HEK293 (cell line): Measurements from ENCODE around the gene THSD4.

Experiments used
- GFI1B ChIP-seq: fragments of 450-650 bp; formaldehyde crosslinking; IDR thresholded peaks from 2 replicates; pipeline ENCODE4 v1.5.1; 2016; ENCODE audit warnings: missing biosample characterization, missing genetic modification characterization
- GLI4 ChIP-seq: fragments of 450-650 bp; formaldehyde crosslinking; IDR thresholded peaks from 2 replicates; pipeline ENCODE4 v1.5.1; 2016; ENCODE audit warnings: missing biosample characterization, missing genetic modification characterization
- HOXA7 ChIP-seq: sonication (generic); formaldehyde crosslinking; IDR thresholded peaks from 2 replicates; pipeline ENCODE4 v1.8.1; 2022; ENCODE audit warnings: missing genetic modification reagents, borderline replicate concordance
- HOXD13 ChIP-seq: sonication (generic); formaldehyde crosslinking; IDR thresholded peaks from 2 replicates; pipeline ENCODE4 v1.8.0; 2022; ENCODE audit warnings: missing genetic modification reagents, borderline replicate concordance
- KLF1 ChIP-seq: fragments of 450-650 bp; formaldehyde crosslinking; IDR thresholded peaks from 2 replicates; pipeline ENCODE4 v1.5.1; 2016; ENCODE audit warnings: missing biosample characterization, missing genetic modification characterization
- MYNN ChIP-seq: fragments of 450-650 bp; formaldehyde crosslinking; IDR thresholded peaks from 2 replicates; pipeline ENCODE4 v1.5.1; 2016; ENCODE audit warnings: missing biosample characterization, missing genetic modification characterization, borderline replicate concordance
- SALL2 ChIP-seq: fragments of 450-650 bp; formaldehyde crosslinking; IDR thresholded peaks from 2 replicates; pipeline ENCODE4 v1.5.0; 2017; ENCODE audit warnings: missing biosample characterization, mild to moderate bottlenecking, missing genetic modification characterization, borderline replicate concordance
- ZBTB1 ChIP-seq: fragments of 450-650 bp; formaldehyde crosslinking; IDR thresholded peaks from 2 replicates; pipeline ENCODE4 v1.5.1; 2016; ENCODE audit warnings: missing biosample characterization, missing genetic modification characterization
- ZBTB21 ChIP-seq: fragments of 450-650 bp; formaldehyde crosslinking; IDR thresholded peaks from 2 replicates; pipeline ENCODE4 v1.5.1; 2017; ENCODE audit warnings: missing biosample characterization, missing genetic modification characterization
- ZBTB48 ChIP-seq: fragments of 450-650 bp; formaldehyde crosslinking; IDR thresholded peaks from 2 replicates; pipeline ENCODE4 v1.5.1; 2016; ENCODE audit warnings: missing biosample characterization, missing genetic modification characterization
- ZFP69B ChIP-seq: fragments of 450-650 bp; formaldehyde crosslinking; IDR thresholded peaks from 2 replicates; pipeline ENCODE4 v1.5.1; 2016; ENCODE audit warnings: missing biosample characterization, missing genetic modification characterization
- ZNF140 ChIP-seq: fragments of 450-650 bp; formaldehyde crosslinking; IDR thresholded peaks from 2 replicates; pipeline ENCODE4 v1.5.1; 2016; ENCODE audit warnings: missing biosample characterization, missing genetic modification characterization
- ZNF184 ChIP-seq: fragments of 450-650 bp; IDR thresholded peaks from 2 replicates; pipeline ENCODE4 v1.5.1; 2018; ENCODE audit warnings: missing biosample characterization, mild to moderate bottlenecking, missing genetic modification characterization
- ZNF2 ChIP-seq: fragments of 450-650 bp; formaldehyde crosslinking; IDR thresholded peaks from 2 replicates; pipeline ENCODE4 v1.5.1; 2016; ENCODE audit warnings: missing biosample characterization, missing genetic modification characterization
- ZNF202 ChIP-seq: fragments of 450-650 bp; formaldehyde crosslinking; IDR thresholded peaks from 2 replicates; pipeline ENCODE4 v1.5.1; 2016; ENCODE audit warnings: missing biosample characterization, missing genetic modification characterization, borderline replicate concordance
- ZNF248 ChIP-seq: fragments of 450-650 bp; formaldehyde crosslinking; IDR thresholded peaks from 2 replicates; pipeline ENCODE4 v1.5.1; 2017; ENCODE audit warnings: missing biosample characterization, missing genetic modification characterization
- ZNF292 ChIP-seq: fragments of 450-650 bp; formaldehyde crosslinking; IDR thresholded peaks from 2 replicates; pipeline ENCODE4 v1.5.1; 2016; ENCODE audit warnings: low read depth, missing biosample characterization, missing genetic modification characterization, borderline replicate concordance
- ZNF366 ChIP-seq: fragments of 450-650 bp; formaldehyde crosslinking; conservative IDR thresholded peaks from 2 replicates; pipeline ENCODE4 v1.5.1; 2016; ENCODE audit warnings: missing biosample characterization, missing genetic modification characterization
- ZNF391 ChIP-seq: fragments of 450-650 bp; formaldehyde crosslinking; IDR thresholded peaks from 2 replicates; pipeline ENCODE4 v1.5.1; 2016; ENCODE audit warnings: low read depth, missing biosample characterization, missing genetic modification characterization, borderline replicate concordance
- ZNF398 ChIP-seq: fragments of 450-650 bp; formaldehyde crosslinking; IDR thresholded peaks from 2 replicates; pipeline ENCODE4 v1.5.1; 2017; ENCODE audit warnings: missing biosample characterization, missing genetic modification characterization
- ZNF544 ChIP-seq: fragments of 450-650 bp; formaldehyde crosslinking; IDR thresholded peaks from 2 replicates; pipeline ENCODE4 v1.5.0; 2017; ENCODE audit warnings: missing biosample characterization, missing genetic modification characterization
- ZNF560 ChIP-seq: fragments of 450-650 bp; formaldehyde crosslinking; IDR thresholded peaks from 2 replicates; pipeline ENCODE4 v1.5.1; 2017; ENCODE audit warnings: missing biosample characterization, missing genetic modification characterization, borderline replicate concordance
- ZNF580 ChIP-seq: fragments of 450-650 bp; formaldehyde crosslinking; IDR thresholded peaks from 2 replicates; pipeline ENCODE4 v1.5.1; 2016; ENCODE audit warnings: missing biosample characterization, missing genetic modification characterization
- ZNF600 ChIP-seq: fragments of 450-650 bp; formaldehyde crosslinking; IDR thresholded peaks from 2 replicates; pipeline ENCODE4 v1.5.1; 2016; ENCODE audit warnings: missing biosample characterization, missing genetic modification characterization
- ZNF623 ChIP-seq: fragments of 450-650 bp; formaldehyde crosslinking; IDR thresholded peaks from 2 replicates; pipeline ENCODE4 v1.5.1; 2016; ENCODE audit warnings: missing biosample characterization, missing genetic modification characterization
- ZNF624 ChIP-seq: fragments of 450-650 bp; formaldehyde crosslinking; IDR thresholded peaks from 2 replicates; pipeline ENCODE4 v1.5.1; 2017; ENCODE audit warnings: missing biosample characterization, missing genetic modification characterization
- ZNF654 ChIP-seq: fragments of 450-650 bp; formaldehyde crosslinking; IDR thresholded peaks from 2 replicates; pipeline ENCODE4 v1.5.1; 2016; ENCODE audit warnings: low read depth, missing biosample characterization, missing genetic modification characterization
- ZNF664 ChIP-seq: fragments of 450-650 bp; formaldehyde crosslinking; IDR thresholded peaks from 2 replicates; pipeline ENCODE4 v1.5.1; 2016; ENCODE audit warnings: missing biosample characterization, missing genetic modification characterization
- ZNF768 ChIP-seq: fragments of 450-650 bp; formaldehyde crosslinking; IDR thresholded peaks from 2 replicates; pipeline ENCODE4 v1.5.1; 2018; ENCODE audit warnings: missing biosample characterization, mild to moderate bottlenecking, missing genetic modification characterization
- ZNF785 ChIP-seq: fragments of 450-650 bp; formaldehyde crosslinking; IDR thresholded peaks from 2 replicates; pipeline ENCODE4 v1.5.1; 2016; ENCODE audit warnings: missing biosample characterization, missing genetic modification characterization
- ZSCAN23 ChIP-seq: fragments of 450-650 bp; formaldehyde crosslinking; IDR thresholded peaks from 2 replicates; pipeline ENCODE4 v1.5.1; 2016; ENCODE audit warnings: missing biosample characterization, missing genetic modification characterization
- ZSCAN5A ChIP-seq: fragments of 450-650 bp; formaldehyde crosslinking; IDR thresholded peaks from 2 replicates; pipeline ENCODE4 v1.5.1; 2016; ENCODE audit warnings: missing biosample characterization, missing genetic modification characterization
- TF ChIP-seq, protein P1 (sequence below): fragments of 450-650 bp; formaldehyde crosslinking; IDR thresholded peaks from 2 replicates; pipeline ENCODE4 v1.5.1; 2017; ENCODE audit warnings: missing biosample characterization, missing genetic modification characterization
- TF ChIP-seq, protein P2 (sequence below): fragments of 450-650 bp; formaldehyde crosslinking; IDR thresholded peaks from 2 replicates; pipeline ENCODE4; 2016; ENCODE audit warnings: missing biosample characterization, missing genetic modification characterization

Gene THSD4

DNA sequence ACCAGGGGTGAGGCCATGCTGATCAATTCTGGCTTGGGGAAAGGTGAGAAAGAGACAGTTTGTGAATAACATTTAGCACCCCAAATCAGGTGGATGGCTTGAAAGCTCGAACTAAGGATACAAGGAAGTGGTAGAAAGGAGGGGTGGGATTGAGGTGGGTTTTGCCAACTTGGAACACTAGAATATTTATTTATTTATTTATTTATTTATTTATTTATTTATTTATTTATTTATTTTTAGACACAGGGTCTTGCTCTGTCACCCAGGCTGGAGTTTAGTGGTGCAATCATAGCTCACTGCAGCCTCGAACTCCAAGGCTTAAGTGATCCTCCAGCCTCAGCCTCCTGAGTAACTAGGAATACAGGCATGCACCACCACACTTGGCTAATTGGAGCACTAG, 31.0 kb upstream of the THSD4 start (continued):
- TF ChIP-seq ZNF544 (tag by site-specific recombination), result no peak
- no peak for TF ChIP-seq ZNF248
- no peak for TF ChIP-seq KLF1 (tag by site-specific recombination)
- TF ChIP-seq ZNF140, result peak; percentile 93
- TF ChIP-seq ZNF624 (tag by site-specific recombination), result no peak
- no peak for TF ChIP-seq ZNF785 (tag by site-specific recombination)
- TF ChIP-seq GLI4 (tag by site-specific recombination), result no peak
- TF ChIP-seq ZNF580, result peak; percentile 87; the same call in 1 of the 2 replicates
- no peak; the same call in 1 of the 2 replicates for TF ChIP-seq ZNF654 (tag by site-specific recombination)
- TF ChIP-seq GFI1B, result peak; percentile 65; the same call in 1 of the 2 replicates
- no peak for TF ChIP-seq HOXA7 (CRISPR knock-in tag)
- peak; percentile 32; the same call in 1 of the 2 replicates for TF ChIP-seq ZSCAN23
- 0 out of 2 replicates have a peak, but pooled peaks have one; percentile 36 for TF ChIP-seq ZNF292 (tag by site-specific recombination)
- TF ChIP-seq ZFP69B, result no peak
- peak; percentile 83; the same call in 1 of the 2 replicates for TF ChIP-seq ZBTB1 (tag by site-specific recombination)
- no peak for TF ChIP-seq ZNF366 (tag by site-specific recombination)
- no peak for TF ChIP-seq ZNF2 (tag by site-specific recombination)
- peak; percentile 86 for TF ChIP-seq ZNF623 (tag by site-specific recombination)
- peak; percentile 95 for TF ChIP-seq ZNF202 (tag by site-specific recombination)
- peak; percentile 90 for TF ChIP-seq ZNF664 (tag by site-specific recombination)
- no peak for TF ChIP-seq ZNF391 (tag by site-specific recombination)
- TF ChIP-seq, protein P1, sequence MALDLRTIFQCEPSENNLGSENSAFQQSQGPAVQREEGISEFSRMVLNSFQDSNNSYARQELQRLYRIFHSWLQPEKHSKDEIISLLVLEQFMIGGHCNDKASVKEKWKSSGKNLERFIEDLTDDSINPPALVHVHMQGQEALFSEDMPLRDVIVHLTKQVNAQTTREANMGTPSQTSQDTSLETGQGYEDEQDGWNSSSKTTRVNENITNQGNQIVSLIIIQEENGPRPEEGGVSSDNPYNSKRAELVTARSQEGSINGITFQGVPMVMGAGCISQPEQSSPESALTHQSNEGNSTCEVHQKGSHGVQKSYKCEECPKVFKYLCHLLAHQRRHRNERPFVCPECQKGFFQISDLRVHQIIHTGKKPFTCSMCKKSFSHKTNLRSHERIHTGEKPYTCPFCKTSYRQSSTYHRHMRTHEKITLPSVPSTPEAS, result no peak
- TF ChIP-seq ZNF600, result no peak
- TF ChIP-seq ZSCAN5A (tag by site-specific recombination), result no peak
- no peak for TF ChIP-seq ZBTB48 (tag by site-specific recombination)
- no peak for TF ChIP-seq ZNF768 (tag by site-specific recombination)
- no peak for TF ChIP-seq HOXD13 (CRISPR knock-in tag)
- TF ChIP-seq, protein P2, sequence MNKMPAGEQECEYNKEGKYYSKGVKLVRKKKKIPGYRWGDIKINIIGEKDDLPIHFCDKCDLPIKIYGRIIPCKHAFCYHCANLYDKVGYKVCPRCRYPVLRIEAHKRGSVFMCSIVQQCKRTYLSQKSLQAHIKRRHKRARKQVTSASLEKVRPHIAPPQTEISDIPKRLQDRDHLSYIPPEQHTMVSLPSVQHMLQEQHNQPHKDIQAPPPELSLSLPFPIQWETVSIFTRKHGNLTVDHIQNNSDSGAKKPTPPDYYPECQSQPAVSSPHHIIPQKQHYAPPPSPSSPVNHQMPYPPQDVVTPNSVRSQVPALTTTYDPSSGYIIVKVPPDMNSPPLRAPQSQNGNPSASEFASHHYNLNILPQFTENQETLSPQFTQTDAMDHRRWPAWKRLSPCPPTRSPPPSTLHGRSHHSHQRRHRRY (tag by site-specific recombination), result no peak
- no peak for TF ChIP-seq SALL2 (tag by site-specific recombination)
- TF ChIP-seq ZNF184 (tag by site-specific recombination), result no peak
- peak; percentile 74 for TF ChIP-seq ZBTB21 (tag by site-specific recombination)
- peak; percentile 92 for TF ChIP-seq ZNF560 (tag by site-specific recombination)
- no peak for TF ChIP-seq MYNN (tag by site-specific recombination)
- no peak for TF ChIP-seq ZNF398 (tag by site-specific recombination)
